Measurements from ENCODE around the gene RAB27A.

The RAB27A gene

GRCh38 chr15:55202206-55202605 is 87.4 kb downstream of the RAB27A start:
- Histone ChIP-seq H3K36me3 (ENCODE audit: insufficient read depth, low read length) (no peaks in the 10 kb centered on the region), H3K27ac (no peak overlapping the region), H3K9ac (ENCODE audit: insufficient read length) (no peak overlapping the region), H3K9me3 (ENCODE audit: low read depth, low read length) (no peaks in the 10 kb centered on the region), H3K4me3 (no peak overlapping the region)
- no peak for TF ChIP-seq EZH2 (IDR thresholded peaks at IDR 0.05)
- TF ChIP-seq POLR2AphosphoS5 (IDR thresholded peaks at IDR 0.05; ENCODE audit: borderline replicate concordance, low read depth, low read length) = no peak
- no peak for TF ChIP-seq FOXP2 (optimal IDR thresholded peaks at IDR 0.05; ENCODE audit: control extremely low read depth, extremely low read length, insufficient read depth)
- no peak for DNase-seq (ENCODE audit: low read depth, low spot score)

DNA sequence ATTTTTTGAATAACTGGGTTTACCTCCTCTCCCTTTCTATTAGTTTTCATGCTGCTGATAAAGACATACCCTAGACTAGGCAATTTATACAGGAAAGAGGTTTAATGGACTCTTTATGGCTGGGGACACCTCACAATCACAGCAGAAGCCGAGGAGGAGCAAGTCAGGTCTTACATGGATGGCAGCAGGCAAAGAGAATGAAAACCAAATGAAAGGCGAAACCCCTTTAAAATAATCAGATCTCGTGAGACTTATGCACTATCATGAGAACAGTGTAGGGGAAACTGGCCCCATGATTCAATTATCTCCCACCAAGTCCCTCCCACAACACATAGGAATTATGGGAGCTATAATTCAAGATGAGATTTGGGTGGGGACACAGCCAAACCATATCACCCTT is 90.9 kb downstream of the RAB27A start:
- DNase-seq (ENCODE audit: low read depth, low spot score) = no peak
- Histone ChIP-seq H3K9ac (ENCODE audit: insufficient read length) (no peak overlapping the region), H3K4me3 (no peak overlapping the region), H3K9me3 (ENCODE audit: low read depth, low read length) (no peaks in the 10 kb centered on the region), H3K27ac (no peak overlapping the region), H3K36me3 (ENCODE audit: insufficient read depth, low read length) (peaks cover 19% of the 10 kb centered on the region)
- no peak for TF ChIP-seq POLR2AphosphoS5 (IDR thresholded peaks at IDR 0.05; ENCODE audit: borderline replicate concordance, low read depth, low read length)
- no peak for TF ChIP-seq FOXP2 (optimal IDR thresholded peaks at IDR 0.05; ENCODE audit: control extremely low read depth, extremely low read length, insufficient read depth)
- no peak for TF ChIP-seq EZH2 (IDR thresholded peaks at IDR 0.05)

GRCh38 chr15:55197719-55198118 is 91.9 kb downstream of the RAB27A start:
- H3K4me3 ChIP-seq = peak overlapping the region; percentile 81
- peak overlapping the region; percentile 90; the same call in 1 of the 2 replicates for H3K27ac ChIP-seq
- no peak for DNase-seq (ENCODE audit: low read depth, low spot score)
- peaks cover 26% of the 10 kb centered on the region for H3K36me3 ChIP-seq (ENCODE audit: insufficient read depth, low read length)
- peak overlapping the region; percentile 91 for H3K9ac ChIP-seq (ENCODE audit: insufficient read length)
- H3K9me3 ChIP-seq (ENCODE audit: low read depth, low read length) = no peaks in the 10 kb centered on the region
- TF ChIP-seq POLR2AphosphoS5 (IDR thresholded peaks at IDR 0.05; ENCODE audit: borderline replicate concordance, low read depth, low read length) (no peak), EZH2 (IDR thresholded peaks at IDR 0.05) (no peak), FOXP2 (optimal IDR thresholded peaks at IDR 0.05; ENCODE audit: control extremely low read depth, extremely low read length, insufficient read depth) (no peak)

- peak overlapping the region; percentile 91 for H3K9ac ChIP-seq (ENCODE audit: insufficient read length)
- H3K36me3 ChIP-seq (ENCODE audit: insufficient read depth, low read length) = peaks cover 30% of the 10 kb centered on the region
- no peak for DNase-seq (ENCODE audit: low read depth, low spot score)
- TF ChIP-seq FOXP2 (optimal IDR thresholded peaks at IDR 0.05; ENCODE audit: control extremely low read depth, extremely low read length, insufficient read depth) (no peak), EZH2 (IDR thresholded peaks at IDR 0.05) (no peak), POLR2AphosphoS5 (IDR thresholded peaks at IDR 0.05; ENCODE audit: borderline replicate concordance, low read depth, low read length) (no peak)
- H3K27ac ChIP-seq = peak overlapping the region; percentile 90
- no peaks in the 10 kb centered on the region for H3K9me3 ChIP-seq (ENCODE audit: low read depth, low read length)
- peak overlapping the region; percentile 81 for H3K4me3 ChIP-seq
Measured at GRCh38 chr15:55197362-55197705, 92.3 kb downstream of the RAB27A start.

GRCh38 chr15:55196458-55197361 is 92.9 kb downstream of the RAB27A start, which contains the start of gene RSL24D1:
Gene RSL24D1 (minus strand): TSS chr15:55196941. CDS start chr15:55196890, 51 bp downstream.
- TF ChIP-seq FOXP2 (optimal IDR thresholded peaks at IDR 0.05; ENCODE audit: control extremely low read depth, extremely low read length, insufficient read depth) = peak; percentile 75
- TF ChIP-seq POLR2AphosphoS5 (IDR thresholded peaks at IDR 0.05; ENCODE audit: borderline replicate concordance, low read depth, low read length) = peak; percentile 98
- TF ChIP-seq EZH2 (IDR thresholded peaks at IDR 0.05) = no peak
- peak; percentile 92 for DNase-seq (ENCODE audit: low read depth, low spot score)
- H3K27ac ChIP-seq = peak within 1 kb of the TSS; percentile 91
- peak within 1 kb of the TSS; percentile 81 for H3K4me3 ChIP-seq
- peaks cover 37% of the 10 kb centered on the region for H3K36me3 ChIP-seq (ENCODE audit: insufficient read depth, low read length)
- no peaks in the 10 kb centered on the region for H3K9me3 ChIP-seq (ENCODE audit: low read depth, low read length)
- H3K9ac ChIP-seq (ENCODE audit: insufficient read length) = peak within 1 kb of the TSS; percentile 99

DNA sequence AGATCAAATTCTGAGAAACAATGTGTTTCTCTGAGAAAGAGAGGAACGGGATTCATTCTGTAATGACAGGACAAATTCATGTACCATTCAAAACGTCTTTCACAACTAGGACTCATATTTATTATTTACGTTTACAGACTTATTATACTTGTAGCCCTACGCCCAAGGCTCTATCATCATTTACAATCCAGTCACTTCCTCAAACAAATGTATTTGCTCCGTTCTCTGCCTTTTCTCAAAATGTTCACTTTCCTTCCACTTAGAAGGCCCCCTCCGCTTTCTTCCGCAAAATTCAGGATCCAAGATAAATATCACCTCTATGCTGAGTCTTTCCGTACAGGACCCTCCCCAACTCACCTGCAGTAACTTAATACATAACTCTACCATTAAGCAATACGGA is 93.6 kb downstream of the RAB27A start:
- Histone ChIP-seq H3K36me3 (ENCODE audit: insufficient read depth, low read length) (peaks cover 44% of the 10 kb centered on the region), H3K4me3 (peak overlapping the region; percentile 81), H3K27ac (peak overlapping the region; percentile 91), H3K9ac (ENCODE audit: insufficient read length) (peak overlapping the region; percentile 99), H3K9me3 (ENCODE audit: low read depth, low read length) (no peaks in the 10 kb centered on the region)
- no peak for TF ChIP-seq FOXP2 (optimal IDR thresholded peaks at IDR 0.05; ENCODE audit: control extremely low read depth, extremely low read length, insufficient read depth)
- DNase-seq (ENCODE audit: low read depth, low spot score) = no peak

DNA sequence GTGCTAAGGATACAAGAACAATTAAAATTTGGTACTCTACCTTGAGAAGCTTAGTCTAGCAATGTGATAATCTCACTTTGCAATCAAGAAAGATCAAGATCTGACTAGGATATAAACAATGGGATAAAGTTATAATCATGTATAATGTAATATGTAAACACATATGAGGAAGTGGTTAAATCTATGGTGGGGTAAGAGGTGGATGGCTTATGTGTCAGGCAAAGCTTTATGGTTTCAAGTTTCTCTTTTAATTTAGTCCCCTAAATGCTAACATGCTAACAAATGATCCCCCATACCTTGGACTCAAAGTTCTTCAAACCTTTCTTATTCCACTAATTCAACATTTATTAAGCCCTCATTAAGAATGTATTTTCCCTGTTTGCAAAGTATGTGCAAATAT is 95.4 kb downstream of the RAB27A start:
- Histone ChIP-seq H3K4me3 (peak overlapping the region; percentile 81), H3K36me3 (ENCODE audit: insufficient read depth, low read length) (peaks cover 61% of the 10 kb centered on the region), H3K9ac (ENCODE audit: insufficient read length) (peak overlapping the region; percentile 99), H3K27ac (no peak overlapping the region), H3K9me3 (ENCODE audit: low read depth, low read length) (no peaks in the 10 kb centered on the region)
- TF ChIP-seq POLR2AphosphoS5 (IDR thresholded peaks at IDR 0.05; ENCODE audit: borderline replicate concordance, low read depth, low read length) (no peak), FOXP2 (optimal IDR thresholded peaks at IDR 0.05; ENCODE audit: control extremely low read depth, extremely low read length, insufficient read depth) (no peak), EZH2 (IDR thresholded peaks at IDR 0.05) (no peak)
- DNase-seq (ENCODE audit: low read depth, low spot score) = no peak

DNA sequence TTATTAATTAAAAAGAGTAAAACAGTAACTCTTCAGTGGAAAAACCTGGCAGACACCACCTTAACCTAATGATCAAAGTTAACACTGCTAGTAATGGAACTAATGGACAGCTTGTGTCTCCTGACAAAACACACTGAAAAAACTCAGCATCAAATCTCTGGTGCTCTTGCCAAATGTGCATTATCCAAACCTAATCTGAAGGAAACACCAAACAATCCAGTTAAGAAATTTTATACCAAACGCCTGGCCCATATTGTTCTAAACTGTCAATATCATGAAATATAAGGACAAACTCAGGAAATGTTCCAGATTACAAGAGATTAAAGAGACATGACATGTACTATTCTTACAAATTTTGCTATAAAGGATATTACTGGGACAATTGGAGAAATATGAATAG is 103.3 kb downstream of the RAB27A start:
- TF ChIP-seq EZH2 (IDR thresholded peaks at IDR 0.05) (no peak), POLR2AphosphoS5 (IDR thresholded peaks at IDR 0.05; ENCODE audit: borderline replicate concordance, low read depth, low read length) (no peak), FOXP2 (optimal IDR thresholded peaks at IDR 0.05; ENCODE audit: control extremely low read depth, extremely low read length, insufficient read depth) (no peak)
- no peak for DNase-seq (ENCODE audit: low read depth, low spot score)
- Histone ChIP-seq H3K9me3 (ENCODE audit: low read depth, low read length) (no peaks in the 10 kb centered on the region), H3K9ac (ENCODE audit: insufficient read length) (no peak overlapping the region), H3K4me3 (no peak overlapping the region), H3K36me3 (ENCODE audit: insufficient read depth, low read length) (peaks cover 97% of the 10 kb centered on the region), H3K27ac (no peak overlapping the region)
